Astrocyte of the hippocampus (primary cell): ENCODE data around the gene TRIM17.
A peak's percentile ranks its signal among the peaks of the same experiment; 100 is the strongest.

Experiments used
- DNase-seq: peaks from one replicate; pipeline ENCODE4 v3.0.0; 2011; ENCODE audit warnings: low read depth, low spot score

TRIM17 gene

DNA sequence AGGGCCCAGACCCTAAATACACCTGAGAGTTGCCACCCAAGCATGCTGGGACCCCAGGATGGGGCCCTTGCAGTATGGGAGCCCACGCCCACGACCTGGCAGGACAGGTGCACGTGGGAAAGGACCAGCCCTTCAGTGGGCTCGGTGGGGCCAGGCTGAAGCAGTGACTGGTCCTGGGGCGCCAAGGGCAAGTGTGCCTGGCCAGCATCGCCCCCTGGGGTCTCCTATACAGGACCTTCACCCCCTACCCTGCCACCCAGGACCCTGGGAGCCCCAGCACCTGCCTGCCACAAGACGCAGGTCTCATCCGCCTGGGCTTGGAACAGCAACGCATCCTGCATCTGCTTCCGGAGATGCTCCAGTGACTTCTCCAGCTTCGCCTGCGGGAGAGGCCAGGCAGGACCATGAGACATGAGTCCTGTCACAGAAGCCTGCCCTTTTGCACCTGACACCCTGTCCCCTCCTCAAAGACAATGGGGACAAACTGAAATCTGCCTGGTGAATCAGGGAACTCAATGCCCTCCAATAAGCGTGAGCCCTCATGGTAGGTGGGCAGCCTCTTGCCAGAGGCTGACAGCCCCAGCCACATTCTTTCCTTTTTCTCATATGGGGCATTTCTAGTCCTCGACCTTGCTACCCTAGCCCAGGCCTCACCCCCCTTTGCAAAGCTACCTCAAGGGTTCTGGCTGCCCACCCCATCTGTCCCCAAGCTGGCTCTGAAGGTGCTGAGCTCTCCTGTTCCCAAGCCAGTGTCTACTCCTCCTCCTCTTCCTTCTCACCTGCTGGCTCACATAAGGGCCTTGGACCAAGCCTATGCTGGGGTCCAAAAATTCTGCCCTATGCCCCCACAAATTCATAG is 14.7 kb downstream of the TRIM17 start:
- DNase-seq, result no peak

DNA sequence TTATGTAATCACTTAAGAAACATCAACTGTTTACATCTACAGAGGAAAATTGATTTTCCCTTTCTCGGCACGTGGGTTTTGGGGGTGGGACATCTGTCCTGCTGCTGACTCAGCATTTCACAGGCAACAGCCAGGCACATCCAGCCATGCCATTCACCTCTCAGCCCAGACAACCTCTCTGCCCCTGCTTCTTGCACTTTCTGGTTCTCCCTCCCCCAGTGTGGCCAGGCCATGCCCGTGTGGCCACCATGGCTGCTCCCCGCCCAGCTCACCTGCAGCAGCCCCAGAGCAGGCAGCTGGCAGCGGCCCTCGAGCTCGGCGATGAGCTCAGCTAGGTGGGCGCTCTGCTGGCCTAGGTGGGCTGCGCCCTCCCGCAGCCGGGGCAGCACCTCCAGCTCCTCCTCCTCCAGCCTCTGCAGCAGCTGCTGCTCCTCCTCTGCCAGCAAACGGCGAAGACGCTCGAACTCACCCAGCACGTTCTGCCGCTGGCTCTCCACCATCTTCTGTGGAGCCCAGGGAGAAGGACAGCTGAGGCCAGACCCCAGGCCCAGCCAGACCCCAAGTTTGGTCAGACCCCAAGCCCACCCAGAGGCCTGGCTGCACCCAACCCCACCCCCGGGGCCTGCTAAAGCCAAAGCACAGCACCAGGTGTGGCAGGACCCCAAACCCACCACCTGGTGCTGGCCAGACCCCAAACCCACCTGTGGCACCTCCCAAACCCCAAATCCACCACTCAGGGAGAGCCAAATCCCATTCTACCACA is 15.8 kb downstream of the TRIM17 start:
- DNase-seq, result no peak

DNA sequence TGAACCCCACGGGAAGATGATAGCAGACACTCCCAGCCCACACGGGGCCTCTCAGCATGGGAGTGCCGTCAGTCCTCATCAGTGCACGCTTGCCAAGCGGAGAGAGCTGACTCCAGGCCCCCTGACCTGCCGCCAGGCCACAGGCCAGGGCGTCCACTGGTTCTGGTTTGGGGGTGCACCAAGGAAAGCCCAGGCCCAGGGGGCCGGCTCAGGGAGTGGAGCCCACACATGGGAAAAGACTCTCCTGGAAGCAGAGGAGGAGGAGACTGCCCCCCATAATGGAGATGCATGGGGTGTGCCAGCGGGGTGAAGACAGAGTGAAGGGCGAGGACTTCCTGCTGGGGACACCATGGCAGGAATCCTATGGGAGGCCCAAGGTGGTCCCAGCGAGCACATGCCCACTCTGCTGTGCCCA is 16.4 kb downstream of the TRIM17 start:
- DNase-seq, result no peak

DNA sequence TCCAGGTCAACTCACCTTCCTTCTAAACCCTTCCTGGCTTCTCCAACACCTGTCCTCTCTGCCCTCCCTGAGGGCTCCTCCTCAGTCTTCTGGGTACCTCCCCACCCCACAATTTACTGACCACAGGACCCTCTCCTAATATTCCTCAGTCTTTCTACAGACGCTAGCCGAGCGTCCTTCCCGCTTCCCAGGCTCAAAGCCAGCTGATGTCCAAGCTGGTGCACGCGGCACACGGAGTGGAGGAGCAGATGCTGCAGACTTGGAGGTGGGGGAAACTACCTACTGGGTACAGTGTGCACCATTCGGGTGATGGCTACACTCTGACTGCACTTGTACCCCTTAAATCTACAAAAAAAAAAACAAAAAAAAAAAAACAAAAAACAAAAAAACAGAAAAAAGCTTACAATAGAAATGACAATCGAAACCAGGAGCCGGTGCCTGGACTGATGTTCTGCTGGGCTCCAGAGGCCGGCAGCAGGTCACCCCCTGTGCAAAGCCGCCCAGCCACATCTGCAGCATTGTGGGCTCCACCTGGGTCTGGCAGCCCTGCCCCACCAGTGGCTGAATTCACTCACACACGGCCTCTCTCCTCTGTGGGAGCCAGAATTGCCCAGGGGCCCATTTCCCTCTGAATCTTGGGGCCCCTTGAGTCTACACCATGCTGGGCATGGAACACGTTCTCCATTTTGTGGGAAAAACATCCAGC is 17.0 kb downstream of the TRIM17 start:
- no peak for DNase-seq

DNA sequence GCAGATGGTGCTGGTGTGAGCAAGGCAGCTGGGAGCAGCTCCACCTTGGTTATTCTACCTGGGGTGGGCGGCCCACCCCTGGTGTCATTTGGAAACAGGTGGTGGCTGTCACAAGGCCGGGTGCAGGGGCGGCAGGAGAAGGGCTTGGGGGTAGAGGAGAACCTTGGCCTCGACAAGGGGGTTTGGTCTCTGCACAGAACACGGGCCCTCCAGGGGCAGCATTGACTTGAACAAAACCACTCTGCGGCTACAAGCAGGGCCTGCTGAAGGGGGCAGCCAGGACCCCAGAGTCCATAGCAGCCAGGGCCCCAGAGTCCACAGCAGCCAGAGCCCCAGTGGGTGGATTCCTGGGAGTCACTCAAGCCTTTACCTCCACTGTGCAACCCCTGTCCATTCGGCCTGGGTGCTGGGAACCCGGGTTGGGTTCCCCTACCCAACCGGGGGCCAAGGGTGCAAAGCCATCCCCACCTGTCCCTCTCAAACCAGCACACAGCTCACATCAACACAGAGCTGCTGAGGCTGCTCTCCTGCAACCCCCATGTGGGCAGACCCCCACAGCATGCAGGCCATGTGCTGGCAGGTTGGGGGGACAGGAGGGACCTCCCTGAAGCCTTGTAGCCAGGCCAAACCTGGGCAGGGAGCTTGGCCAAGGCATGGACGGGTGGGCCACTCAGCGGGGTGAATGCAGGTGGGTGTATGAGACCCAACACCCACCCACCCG is 17.8 kb downstream of the TRIM17 start:
- no peak for DNase-seq

DNA sequence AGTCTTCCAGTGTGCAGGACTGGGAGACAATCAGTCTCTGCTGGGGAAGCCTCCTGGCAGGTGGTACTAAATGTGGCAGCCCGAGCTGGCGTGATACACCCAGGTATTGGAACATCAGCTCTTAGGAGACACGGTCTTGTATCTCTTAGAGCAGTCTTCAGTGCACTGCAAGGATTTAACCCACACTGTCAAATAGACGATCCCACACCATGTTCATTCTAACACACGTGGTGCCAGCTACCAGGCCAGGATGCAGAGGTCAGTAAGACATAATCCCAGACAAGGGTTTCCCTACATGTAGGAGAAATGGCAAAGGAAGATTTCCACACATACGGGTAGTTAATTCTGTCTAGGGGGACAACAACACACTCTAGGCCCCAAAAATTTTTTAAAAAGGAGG is 18.7 kb downstream of the TRIM17 start:
- DNase-seq, result no peak

DNA sequence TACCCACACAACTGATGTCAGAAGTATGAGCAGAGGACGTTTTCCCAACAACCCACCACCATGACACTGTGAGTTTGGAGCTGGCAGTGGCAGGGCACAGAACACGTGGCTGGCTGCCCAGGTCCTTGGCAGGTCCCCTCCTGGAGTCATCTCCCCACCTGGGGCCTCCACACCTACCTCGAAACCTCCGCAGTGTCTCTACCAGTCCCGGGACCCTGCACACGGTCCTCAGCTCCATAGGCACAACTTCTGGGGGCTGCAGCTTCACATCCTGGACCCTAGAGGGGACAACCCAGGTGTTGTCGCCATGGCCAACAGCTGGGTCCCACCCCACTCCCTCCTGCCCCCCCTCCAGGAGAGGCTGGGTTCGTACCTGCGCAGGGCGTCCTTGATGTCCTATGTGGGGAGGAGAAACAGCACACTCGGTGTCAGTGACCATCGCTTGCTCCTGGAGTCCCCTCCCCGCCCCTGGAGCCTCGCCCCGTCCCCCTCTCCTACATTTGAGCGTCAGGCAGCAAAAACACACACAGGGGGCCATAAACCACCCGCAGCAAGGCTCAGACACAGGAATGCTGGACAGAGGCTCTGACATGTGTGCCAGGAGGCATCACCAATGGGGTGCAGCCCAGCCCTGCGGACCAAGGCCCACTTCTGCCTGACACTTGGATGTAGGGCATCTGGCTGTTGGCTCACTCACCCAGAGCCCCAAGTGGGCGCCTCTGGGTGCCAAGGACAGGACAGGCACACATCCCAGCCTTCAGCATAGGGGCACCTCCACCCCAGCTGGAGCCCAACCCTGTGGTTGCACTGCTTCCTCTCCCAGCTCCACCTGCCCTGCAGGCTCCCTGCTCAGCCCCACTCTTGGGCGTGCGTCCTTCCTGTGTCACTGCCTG is 19.6 kb downstream of the TRIM17 start:
- no peak for DNase-seq

DNA sequence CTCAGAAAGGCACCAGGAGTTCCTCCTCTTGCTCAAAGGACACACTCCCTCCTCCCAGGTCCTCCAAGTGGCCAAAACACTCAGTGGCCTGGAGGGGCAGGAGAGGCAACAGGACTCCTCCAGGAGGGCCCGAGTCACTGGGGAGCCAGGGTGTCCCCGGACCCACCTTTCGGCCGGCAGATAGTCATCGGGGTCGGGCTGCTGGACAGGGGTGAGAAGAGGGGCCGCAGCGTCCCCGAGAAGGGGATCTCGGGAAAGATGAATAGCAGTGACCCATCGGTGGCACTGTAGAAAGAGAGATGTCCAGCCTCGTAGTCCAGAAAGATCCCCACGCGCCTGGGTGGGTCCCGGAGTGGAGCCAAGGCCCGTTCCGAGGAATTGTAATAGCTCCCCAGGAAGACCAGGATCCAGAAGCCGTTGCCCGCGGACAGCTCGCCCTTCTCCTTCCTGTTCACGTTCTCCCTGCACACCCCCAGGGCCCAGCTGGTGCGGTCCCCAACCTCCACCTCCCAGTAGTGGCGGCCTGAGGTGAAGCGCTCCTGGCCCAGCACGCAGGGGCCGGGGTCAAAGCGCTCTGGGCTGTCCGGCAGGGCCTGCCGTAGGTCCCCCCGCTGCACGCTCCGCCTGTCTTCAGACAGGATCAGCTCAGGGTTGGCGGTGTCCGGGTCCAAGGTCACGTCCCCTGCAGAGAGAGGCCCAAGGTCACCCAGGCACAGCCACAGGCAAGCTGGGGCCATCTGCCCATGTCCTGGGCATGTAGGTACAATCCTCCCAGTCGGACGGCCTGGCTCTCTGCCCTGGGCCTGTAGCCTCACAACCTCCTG is 21.9 kb downstream of the TRIM17 start:
- no peak for DNase-seq

DNA sequence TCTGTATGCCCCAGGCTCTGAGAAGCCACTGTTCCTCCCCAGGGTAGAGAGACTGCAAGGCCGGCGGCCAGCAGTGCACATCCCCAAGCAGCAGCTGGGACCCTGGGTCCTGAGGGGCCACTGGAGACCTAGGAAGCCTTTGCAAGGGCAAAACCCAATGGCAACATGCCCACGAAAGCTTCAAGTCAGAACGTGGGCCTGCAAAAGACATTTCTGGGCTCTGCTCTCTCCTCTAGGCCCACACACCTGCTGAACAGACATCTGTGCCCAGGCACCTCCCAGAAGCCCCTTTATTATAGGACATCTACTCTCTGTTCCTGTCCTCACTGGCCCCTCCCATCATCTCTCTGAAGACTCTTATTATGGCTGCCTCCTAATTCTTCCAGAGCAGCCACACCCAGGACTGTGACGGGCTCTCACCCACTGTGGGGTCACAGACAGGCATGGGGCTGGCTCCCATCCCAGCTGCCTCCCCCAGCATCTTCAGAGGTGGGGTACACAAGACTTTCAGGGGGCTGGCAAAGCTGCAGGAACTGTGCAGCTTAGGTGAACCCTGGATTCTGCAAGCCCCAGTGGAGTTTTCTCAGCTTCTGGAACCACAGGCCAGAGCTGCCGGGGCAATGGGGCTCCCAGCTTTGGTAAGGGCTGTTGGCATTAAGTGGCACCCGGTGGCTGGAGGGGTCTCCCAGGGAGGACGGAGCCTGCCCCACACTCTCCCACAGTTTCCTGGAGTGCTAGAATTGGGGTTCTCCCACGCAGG is 22.7 kb downstream of the TRIM17 start:
- no peak for DNase-seq

DNA sequence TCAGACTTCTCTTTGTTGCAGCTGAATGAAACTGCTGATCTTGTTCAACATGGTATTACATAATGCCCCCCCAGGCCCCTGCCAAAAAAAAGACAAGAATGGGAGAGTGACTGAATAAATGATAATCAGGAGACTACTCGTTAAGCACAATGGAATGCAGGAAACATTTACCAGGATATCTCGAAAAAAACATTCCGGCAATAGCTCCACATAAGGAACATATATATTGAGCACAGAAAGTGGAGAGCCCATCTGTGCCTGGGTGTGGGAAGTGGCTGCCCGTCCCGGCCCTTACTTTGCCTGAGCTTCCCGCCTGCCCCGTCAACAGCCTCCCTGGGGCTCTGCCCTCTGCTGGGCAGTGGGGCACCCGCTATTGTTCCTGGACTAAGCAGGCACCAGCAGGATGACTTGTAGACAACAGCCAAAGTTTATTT is 23.4 kb downstream of the TRIM17 start:
- peak; percentile 76 for DNase-seq

DNA sequence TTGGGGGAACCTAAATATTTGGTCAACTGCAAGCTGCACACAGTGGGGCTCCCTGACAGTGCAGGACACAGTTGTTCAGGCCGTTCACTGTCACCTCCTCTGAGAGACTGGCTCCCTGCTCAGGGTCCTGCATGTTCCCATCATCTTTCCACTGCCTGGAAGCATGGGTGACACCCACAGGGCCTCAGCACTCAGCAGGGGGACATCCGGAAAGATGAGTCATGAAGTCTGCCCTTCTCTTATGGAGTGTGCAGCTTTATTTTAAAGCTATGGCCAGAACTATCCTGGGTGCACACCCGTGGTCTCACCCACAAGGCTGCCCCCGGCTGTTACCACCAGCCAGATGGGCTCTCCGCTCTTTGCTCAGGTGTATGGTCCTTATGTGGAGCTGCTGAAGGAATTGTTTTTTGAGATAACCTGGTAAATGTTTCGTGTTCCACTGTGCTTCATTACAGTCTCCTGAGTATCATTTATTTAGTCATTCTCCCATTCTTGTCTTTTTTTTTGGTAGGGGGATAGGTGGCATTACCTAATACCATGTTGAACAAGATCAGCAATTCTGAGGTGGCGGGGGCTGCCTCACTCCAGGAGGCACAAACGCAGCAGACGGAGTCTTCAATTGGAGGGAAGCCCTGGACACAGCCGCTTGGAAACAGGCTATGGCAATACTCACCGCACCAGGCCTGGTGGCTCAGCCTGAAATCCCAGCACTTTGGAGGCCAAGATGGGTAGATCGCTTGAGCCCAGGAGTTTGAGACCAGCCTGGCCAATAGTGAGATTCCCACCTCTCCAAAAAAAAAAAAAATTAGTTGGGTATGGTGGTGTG is 24.3 kb downstream of the TRIM17 start:
- no peak for DNase-seq

DNA sequence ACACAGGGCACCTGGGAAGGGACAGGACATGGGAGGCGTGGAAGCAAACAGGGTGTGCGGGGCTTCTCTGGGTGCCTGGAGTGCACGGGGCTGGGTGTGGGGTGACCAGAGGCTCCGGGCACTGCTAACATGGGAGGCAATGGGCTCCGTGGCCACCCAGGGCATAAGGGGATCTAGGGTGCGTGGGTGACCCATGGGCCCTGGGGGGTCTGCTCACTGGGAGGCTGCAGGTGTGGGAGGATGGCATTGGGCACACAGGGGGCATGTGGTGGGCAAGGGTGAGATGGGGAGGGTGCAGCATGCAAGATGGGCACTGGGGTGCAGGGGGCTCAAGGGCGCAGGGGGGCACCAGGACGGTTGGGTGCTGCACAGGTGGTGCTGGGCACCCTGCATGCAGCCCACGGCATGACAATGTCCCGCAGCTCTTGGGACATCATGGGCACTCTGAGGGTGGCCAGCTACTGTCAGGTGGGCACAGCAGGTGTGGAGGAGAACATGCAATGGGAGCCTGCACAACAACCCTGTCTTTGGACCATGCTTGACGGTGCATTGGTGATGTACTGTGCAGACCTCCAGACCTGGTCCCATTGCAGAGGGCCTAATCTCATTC is 25.1 kb downstream of the TRIM17 start:
- no peak for DNase-seq

DNA sequence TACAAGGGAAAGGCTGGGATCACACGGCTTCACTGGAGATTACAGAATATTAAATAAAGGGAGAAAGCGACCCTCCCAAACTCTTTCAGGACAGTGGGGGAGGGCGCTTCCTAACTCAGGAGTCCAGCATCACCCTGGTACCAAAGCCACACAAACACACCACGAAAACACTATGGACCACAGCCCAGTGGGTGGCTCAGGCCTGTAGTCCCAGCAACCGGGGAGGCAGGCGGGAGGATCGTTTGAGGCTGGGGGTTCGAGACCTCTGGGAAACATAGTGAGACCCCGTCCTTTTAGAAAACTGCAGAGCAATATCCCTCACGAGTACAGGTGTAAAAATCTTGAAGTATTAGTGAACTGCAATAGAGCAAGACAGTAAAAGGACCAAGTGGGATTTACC is 26.0 kb downstream of the TRIM17 start:
- no peak for DNase-seq

DNA sequence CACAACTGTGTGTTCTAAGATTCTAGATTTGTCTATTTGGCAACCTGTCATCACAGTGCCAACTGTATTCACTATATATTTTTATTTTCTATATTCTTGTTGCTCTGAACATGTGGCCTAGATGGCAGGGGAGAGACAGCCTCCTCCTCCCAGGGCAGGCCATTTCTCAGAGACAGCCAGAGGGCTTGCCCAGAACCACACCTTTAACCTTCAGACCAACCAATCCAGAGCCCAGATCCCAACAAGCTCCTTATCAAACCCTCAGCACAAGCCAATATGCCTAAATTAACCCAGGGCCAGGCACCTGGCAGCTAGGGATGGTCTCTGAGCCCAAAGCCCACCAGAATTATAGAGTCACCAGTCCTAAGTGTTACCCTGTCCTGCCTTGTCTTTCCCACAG is 29.3 kb downstream of the TRIM17 start:
- no peak for DNase-seq

DNA sequence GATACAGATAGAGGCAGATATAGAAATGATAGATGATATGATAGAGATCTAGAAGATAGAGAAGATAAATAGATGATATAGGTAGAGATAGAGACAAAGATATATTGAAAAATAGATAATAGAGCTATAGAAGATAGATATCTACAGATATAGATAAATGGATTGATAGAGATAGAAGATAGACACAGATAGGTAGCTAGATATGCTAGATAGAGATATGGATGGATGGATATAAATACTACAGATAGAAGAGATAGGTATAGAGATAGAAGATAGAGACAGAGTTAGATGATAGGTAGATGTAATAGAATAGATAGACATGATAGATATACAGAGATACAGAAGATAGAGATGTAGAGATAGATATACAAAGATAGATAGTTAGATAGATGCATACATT is 31.4 kb downstream of the TRIM17 start:
- DNase-seq, result no peak

DNA sequence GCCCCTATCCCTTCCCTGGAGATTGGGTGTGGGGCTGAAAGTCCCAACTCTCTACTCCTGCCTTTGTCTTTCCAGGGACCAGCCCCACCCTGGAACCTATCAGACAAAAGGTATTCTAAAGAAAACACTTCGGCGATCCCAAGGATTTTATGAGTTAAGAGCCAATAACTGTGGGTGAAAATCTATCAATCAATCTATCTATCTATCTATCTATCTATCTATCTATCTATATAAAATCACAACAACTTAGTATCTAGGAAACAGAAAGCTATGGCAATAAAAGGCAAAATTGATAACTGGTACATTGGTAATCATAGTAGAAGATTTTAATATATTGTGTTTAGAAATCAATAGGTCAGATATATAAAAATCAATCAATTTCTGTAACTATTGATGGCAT is 32.9 kb downstream of the TRIM17 start:
- no peak for DNase-seq

DNA sequence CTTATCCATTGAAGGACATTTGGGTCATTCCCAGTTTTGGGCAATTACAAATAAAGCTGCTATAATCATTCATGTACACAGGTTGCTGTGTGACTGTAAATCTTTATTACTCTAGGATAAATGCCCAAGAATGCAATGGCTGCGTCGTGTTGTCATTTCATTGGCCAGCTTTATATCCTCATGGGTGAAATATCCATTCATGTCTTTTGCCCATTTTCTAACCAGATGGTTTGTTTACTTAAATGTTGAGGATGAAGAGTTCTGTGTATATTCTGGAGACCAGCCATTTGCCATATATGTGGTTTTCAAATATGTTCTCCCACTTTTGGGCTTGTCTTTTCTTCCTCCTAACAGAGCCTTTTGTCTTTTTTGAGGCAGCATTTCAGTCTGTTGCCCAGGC is 35.3 kb downstream of the TRIM17 start:
- DNase-seq, result no peak

DNA sequence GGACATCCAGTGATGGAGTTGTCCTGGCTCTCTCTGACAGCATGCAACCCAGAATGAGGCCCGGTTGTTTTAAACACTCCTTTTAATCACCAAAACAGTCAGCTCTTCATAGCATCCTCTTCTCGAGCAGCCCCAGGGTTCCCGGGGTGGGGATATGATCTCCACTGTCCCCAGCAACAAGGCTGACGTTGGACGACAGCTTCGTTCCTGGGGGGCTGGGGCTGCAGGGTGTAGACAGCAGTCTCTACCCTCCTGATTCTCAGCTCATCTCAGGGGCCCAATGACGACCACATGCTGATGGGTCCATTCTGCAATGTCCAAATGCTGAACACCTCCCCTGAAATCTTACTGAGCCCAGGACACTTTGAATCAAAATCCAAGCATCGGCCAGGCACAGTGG is 37.0 kb downstream of the TRIM17 start:
- DNase-seq, result no peak
